ENCODE data around the gene PHF20. TPM values are rescaled to one million over a fixed set of nuclear protein-coding genes. Genes with fewer than 3 reads are reported as not detected.

Gene PHF20
- total and polyA plus RNA-seq, 4 donors = 17.5 to 51.5 (median 32.6) TPM

- no peak for DNase-seq
- no peak for ATAC-seq (ENCODE audit: insufficient read depth, low FRiP score)
- Histone ChIP-seq H3K36me3 (ENCODE audit: control insufficient read depth in 4 of 4, insufficient read depth in 4 of 4, low read length in 4 of 4) (peaks cover 28 to 78% (median 53%) of the 10 kb centered on the region in 4 donors), H3K27me3 (ENCODE audit: control insufficient read depth in 3 of 3, insufficient read depth in 3 of 3, low read length in 2 of 3) (no peaks in the 10 kb centered on the region), H3K9me3 (ENCODE audit: control insufficient read depth in 4 of 4, insufficient read depth in 3 of 4, low read length in 3 of 4) (no peaks in the 10 kb centered on the region), H3K27ac (ENCODE audit: low read depth in 1 of 2, low read length in 1 of 2) (no peak overlapping the region), H3K4me1 (ENCODE audit: control insufficient read depth in 5 of 5, insufficient read depth in 5 of 5, low read length in 5 of 5) (peaks cover 4 to 31% (median 8%) of the 10 kb centered on the region in 5 donors), H3K4me3 (no peak overlapping the region), H3K9ac (ENCODE audit: insufficient read depth in 1 of 2, low read length in 2 of 2) (no peak overlapping the region)
- TF ChIP-seq, protein P1, sequence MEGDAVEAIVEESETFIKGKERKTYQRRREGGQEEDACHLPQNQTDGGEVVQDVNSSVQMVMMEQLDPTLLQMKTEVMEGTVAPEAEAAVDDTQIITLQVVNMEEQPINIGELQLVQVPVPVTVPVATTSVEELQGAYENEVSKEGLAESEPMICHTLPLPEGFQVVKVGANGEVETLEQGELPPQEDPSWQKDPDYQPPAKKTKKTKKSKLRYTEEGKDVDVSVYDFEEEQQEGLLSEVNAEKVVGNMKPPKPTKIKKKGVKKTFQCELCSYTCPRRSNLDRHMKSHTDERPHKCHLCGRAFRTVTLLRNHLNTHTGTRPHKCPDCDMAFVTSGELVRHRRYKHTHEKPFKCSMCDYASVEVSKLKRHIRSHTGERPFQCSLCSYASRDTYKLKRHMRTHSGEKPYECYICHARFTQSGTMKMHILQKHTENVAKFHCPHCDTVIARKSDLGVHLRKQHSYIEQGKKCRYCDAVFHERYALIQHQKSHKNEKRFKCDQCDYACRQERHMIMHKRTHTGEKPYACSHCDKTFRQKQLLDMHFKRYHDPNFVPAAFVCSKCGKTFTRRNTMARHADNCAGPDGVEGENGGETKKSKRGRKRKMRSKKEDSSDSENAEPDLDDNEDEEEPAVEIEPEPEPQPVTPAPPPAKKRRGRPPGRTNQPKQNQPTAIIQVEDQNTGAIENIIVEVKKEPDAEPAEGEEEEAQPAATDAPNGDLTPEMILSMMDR (IDR thresholded peaks at IDR 0.05; ENCODE audit: control extremely low read depth, extremely low read depth) = no peak
- 67 to 82% methylated on average over 4 of the region's 4 CpGs for WGBS, 2 donors
These were observed 36.8 kb upstream of the PHF20 start for GRCh38 chr20:35734777-35735649.

GRCh38 chr20:35735826-35736470 is 35.9 kb upstream of the PHF20 start:
- ATAC-seq (ENCODE audit: insufficient read depth, low FRiP score) = no peak
- no peak overlapping the region for H3K4me3 ChIP-seq

DNA sequence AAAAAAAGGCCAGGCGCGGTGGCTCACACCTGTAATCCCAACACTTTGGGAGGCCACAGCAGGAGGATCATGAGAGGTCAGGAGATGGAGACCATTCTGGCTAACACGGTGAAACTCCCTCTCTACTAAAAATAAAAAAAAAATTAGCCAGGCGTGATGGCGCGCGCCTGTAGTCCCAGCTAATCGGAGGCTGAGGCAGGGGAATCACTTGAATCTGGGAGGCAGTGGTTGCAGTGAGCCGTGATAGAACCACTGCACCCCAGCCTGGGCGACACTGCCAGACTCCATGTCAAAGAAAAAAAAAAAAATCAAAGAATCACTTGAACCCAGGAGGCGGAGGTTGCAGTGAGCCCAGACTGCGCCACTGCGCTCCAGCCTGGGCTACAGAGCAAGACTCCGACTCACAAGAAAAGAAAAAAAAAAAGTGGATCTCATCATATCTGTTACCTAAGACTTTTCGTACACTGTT is 33.9 kb upstream of the PHF20 start:
- H3K27ac ChIP-seq (ENCODE audit: low read depth in 1 of 2, low read length in 1 of 2) = no peak overlapping the region
- 94 to 97% methylated on average over 14 to 15 of the region's 15 CpGs for WGBS, 2 donors
- no peak for ATAC-seq (ENCODE audit: insufficient read depth, low FRiP score)
- H3K4me1 ChIP-seq (ENCODE audit: control insufficient read depth in 5 of 5, insufficient read depth in 5 of 5, low read length in 5 of 5) = peaks cover 4 to 27% (median 12%) of the 10 kb centered on the region in 5 donors
- TF ChIP-seq, protein P1 (IDR thresholded peaks at IDR 0.05; ENCODE audit: control extremely low read depth, extremely low read depth) = no peak
- H3K9ac ChIP-seq (ENCODE audit: insufficient read depth in 1 of 2, low read length in 2 of 2) = no peak overlapping the region
- H3K4me3 ChIP-seq = no peak overlapping the region
- peaks cover 23 to 62% (median 47%) of the 10 kb centered on the region in 4 donors for H3K36me3 ChIP-seq (ENCODE audit: control insufficient read depth in 4 of 4, insufficient read depth in 4 of 4, low read length in 4 of 4)
- no peaks in the 10 kb centered on the region for H3K9me3 ChIP-seq (ENCODE audit: control insufficient read depth in 4 of 4, insufficient read depth in 3 of 4, low read length in 3 of 4)
- no peak for DNase-seq
- H3K27me3 ChIP-seq (ENCODE audit: control insufficient read depth in 3 of 3, insufficient read depth in 3 of 3, low read length in 2 of 3) = no peaks in the 10 kb centered on the region

More at GRCh38 chr20:35735826-35736470, 35.9 kb upstream of the PHF20 start:
- Histone ChIP-seq H3K27me3 (ENCODE audit: control insufficient read depth in 3 of 3, insufficient read depth in 3 of 3, low read length in 2 of 3) (no peaks in the 10 kb centered on the region), H3K4me1 (ENCODE audit: control insufficient read depth in 5 of 5, insufficient read depth in 5 of 5, low read length in 5 of 5) (peaks cover 4 to 28% (median 12%) of the 10 kb centered on the region in 5 donors), H3K27ac (ENCODE audit: low read depth in 1 of 2, low read length in 1 of 2) (peak overlapping the region in 1 of 2 donors; percentile 33), H3K9ac (ENCODE audit: insufficient read depth in 1 of 2, low read length in 2 of 2) (no peak overlapping the region), H3K9me3 (ENCODE audit: control insufficient read depth in 4 of 4, insufficient read depth in 3 of 4, low read length in 3 of 4) (no peaks in the 10 kb centered on the region), H3K36me3 (ENCODE audit: control insufficient read depth in 4 of 4, insufficient read depth in 4 of 4, low read length in 4 of 4) (peaks cover 28 to 75% (median 52%) of the 10 kb centered on the region in 4 donors)
- DNase-seq = no peak
- TF ChIP-seq, protein P1 (IDR thresholded peaks at IDR 0.05; ENCODE audit: control extremely low read depth, extremely low read depth) = no peak
- WGBS, 2 donors = 54 to 68% methylated on average over 7 of the region's 7 CpGs
